ENCODE data around the gene RBM24.

The RBM24 gene

GRCh38 chr6:17281100-17281496 lies at the start of gene RBM24:
Gene RBM24 (plus strand): TSS chr6:17281361. CDS start chr6:17281582, 221 bp downstream.
- Histone ChIP-seq H3K27ac (ENCODE audit: extremely low read depth, low read depth, low read length) (peak within 1 kb of the TSS; percentile 62; the same call in 1 of the 2 replicates), H3K36me3 (ENCODE audit: control insufficient read depth in 2 of 2, insufficient read depth in 1 of 2, low read length in 2 of 2) (no peaks in the 10 kb centered on the region), H3K4me1 (ENCODE audit: control insufficient read depth, insufficient read depth, low read length) (peaks cover 4% of the 10 kb centered on the region), H3K9me3 (ENCODE audit: control insufficient read depth, insufficient read depth, low read depth, low read length) (no peaks in the 10 kb centered on the region), H3K4me3 (ENCODE audit: low read depth, low read length) (peak within 1 kb of the TSS; percentile 68)
- ChIA-PET CTCF (no interaction called here), POLR2A (no interaction called here)
- TF ChIP-seq ZSCAN30 (tag by site-specific recombination; IDR thresholded peaks at IDR 0.05) (peak; percentile 12; the same call in 1 of the 2 replicates), ZNF341 (tag by site-specific recombination; IDR thresholded peaks at IDR 0.05; ENCODE audit: low read depth) (peak; percentile 88), ZBTB10 (tag by site-specific recombination; IDR thresholded peaks at IDR 0.05) (no peak), ZNF624 (tag by site-specific recombination; IDR thresholded peaks at IDR 0.05) (no peak), ZBTB26 (tag by site-specific recombination; optimal IDR thresholded peaks at IDR 0.05) (peak; percentile 28), CTCF (tag by site-specific recombination; IDR thresholded peaks at IDR 0.05) (0 out of 2 replicates have a peak, but pooled peaks have one; percentile 22)

GRCh38 chr6:17233531-17233930 lies 47.6 kb upstream of the RBM24 start:
- no peak for TF ChIP-seq ZNF404 (tag by site-specific recombination; IDR thresholded peaks at IDR 0.05)
- no peak for TF ChIP-seq ZNF311 (tag by site-specific recombination; IDR thresholded peaks at IDR 0.05; ENCODE audit: borderline replicate concordance)
- TF ChIP-seq SETDB1 (IDR thresholded peaks at IDR 0.05; ENCODE audit: insufficient read length, low read length): peak; percentile 62
- Histone ChIP-seq H3K9me3 (ENCODE audit: control insufficient read depth, insufficient read depth, low read depth, low read length) (no peaks in the 10 kb centered on the region), H3K27ac (ENCODE audit: extremely low read depth, low read depth, low read length) (no peak overlapping the region), H3K4me3 (ENCODE audit: low read depth, low read length) (no peak overlapping the region), H3K4me1 (ENCODE audit: control insufficient read depth, insufficient read depth, low read length) (no peaks in the 10 kb centered on the region), H3K36me3 (ENCODE audit: control insufficient read depth in 2 of 2, insufficient read depth in 1 of 2, low read length in 2 of 2) (no peaks in the 10 kb centered on the region)
- ChIA-PET CTCF (interaction anchor here (0.6 kb wide), 1 partner anchor 65 kb away, joined by 3 read pairs; no protein-coding TSS in a partner anchor), POLR2A (no interaction called here)

- H3K9me3 ChIP-seq (ENCODE audit: control insufficient read depth, insufficient read depth, low read depth, low read length): no peaks in the 10 kb centered on the region
- CTCF ChIA-PET: no interaction called here
- TF ChIP-seq ZSCAN18 (tag by site-specific recombination; IDR thresholded peaks at IDR 0.05): no peak
- TF ChIP-seq ZNF621 (tag by site-specific recombination; IDR thresholded peaks at IDR 0.05): no peak
- TF ChIP-seq TCF7L2 (IDR thresholded peaks at IDR 0.05; ENCODE audit: borderline replicate concordance, low read depth, low read length): no peak
- TF ChIP-seq EGR2 (tag by site-specific recombination; IDR thresholded peaks at IDR 0.05; ENCODE audit: low read depth): no peak
- TF ChIP-seq ZNF433 (tag by site-specific recombination; IDR thresholded peaks at IDR 0.05; ENCODE audit: low read depth): no peak
- TF ChIP-seq ZXDB (tag by site-specific recombination; IDR thresholded peaks at IDR 0.05): no peak
- H3K4me3 ChIP-seq (ENCODE audit: low read depth, low read length): no peak overlapping the region
- H3K27ac ChIP-seq (ENCODE audit: extremely low read depth, low read depth, low read length): no peak overlapping the region
- POLR2A ChIA-PET: no interaction called here
- no peaks in the 10 kb centered on the region for H3K36me3 ChIP-seq (ENCODE audit: control insufficient read depth in 2 of 2, insufficient read depth in 1 of 2, low read length in 2 of 2)
- H3K4me1 ChIP-seq (ENCODE audit: control insufficient read depth, insufficient read depth, low read length): no peaks in the 10 kb centered on the region
These were observed 43.9 kb upstream of the RBM24 start for GRCh38 chr6:17237246-17237645.

All from HEK293 (cell line).